Sigmoid colon (tissue), 4 donors: ENCODE data around the gene METTL21A.

Source experiments
- EP300 ChIP-seq, 4 donors: sonication (generic); formaldehyde crosslinking; IDR thresholded peaks; one replicate each; pipeline ENCODE4 v1.6.1; 2017; ENCODE audit warnings: antibody characterized with exemption in 4 of 4
- POLR2A ChIP-seq, 2 donors: fragments of 450-650 bp; IDR thresholded peaks; one replicate each; pipeline ENCODE4 v1.6.1; 2016; ENCODE audit warnings: antibody characterized with exemption in 2 of 2, mild to moderate bottlenecking in 2 of 2, moderate library complexity in 2 of 2
- POLR2AphosphoS5 ChIP-seq, 4 donors: sonication (generic); formaldehyde crosslinking; IDR thresholded peaks; one replicate each; pipeline ENCODE4 v1.6.1; 2017; ENCODE audit warnings: antibody characterized with exemption in 4 of 4
- TF ChIP-seq, protein P1 (sequence below), 4 experiments: fragments of 450-650 bp in 3 of 4; fragments of 200-600 bp in 1 of 4; IDR thresholded peaks; one replicate each; pipeline ENCODE4 v1.5.1; 2016 to 2019; ENCODE audit warnings: antibody characterized with exemption in 4 of 4, mild to moderate bottlenecking in 3 of 4, moderate library complexity in 2 of 4

GRCh38 chr2:207640661-207641060 is 15.5 kb upstream of the METTL21A start:
- TF ChIP-seq, protein P1, sequence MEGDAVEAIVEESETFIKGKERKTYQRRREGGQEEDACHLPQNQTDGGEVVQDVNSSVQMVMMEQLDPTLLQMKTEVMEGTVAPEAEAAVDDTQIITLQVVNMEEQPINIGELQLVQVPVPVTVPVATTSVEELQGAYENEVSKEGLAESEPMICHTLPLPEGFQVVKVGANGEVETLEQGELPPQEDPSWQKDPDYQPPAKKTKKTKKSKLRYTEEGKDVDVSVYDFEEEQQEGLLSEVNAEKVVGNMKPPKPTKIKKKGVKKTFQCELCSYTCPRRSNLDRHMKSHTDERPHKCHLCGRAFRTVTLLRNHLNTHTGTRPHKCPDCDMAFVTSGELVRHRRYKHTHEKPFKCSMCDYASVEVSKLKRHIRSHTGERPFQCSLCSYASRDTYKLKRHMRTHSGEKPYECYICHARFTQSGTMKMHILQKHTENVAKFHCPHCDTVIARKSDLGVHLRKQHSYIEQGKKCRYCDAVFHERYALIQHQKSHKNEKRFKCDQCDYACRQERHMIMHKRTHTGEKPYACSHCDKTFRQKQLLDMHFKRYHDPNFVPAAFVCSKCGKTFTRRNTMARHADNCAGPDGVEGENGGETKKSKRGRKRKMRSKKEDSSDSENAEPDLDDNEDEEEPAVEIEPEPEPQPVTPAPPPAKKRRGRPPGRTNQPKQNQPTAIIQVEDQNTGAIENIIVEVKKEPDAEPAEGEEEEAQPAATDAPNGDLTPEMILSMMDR (IDR thresholded peaks at IDR 0.05), result no peak
- TF ChIP-seq POLR2A (IDR thresholded peaks at IDR 0.05), result no peak
- TF ChIP-seq EP300 (IDR thresholded peaks at IDR 0.05), result no peak
- no peak for TF ChIP-seq POLR2AphosphoS5 (IDR thresholded peaks at IDR 0.05)
